GM12872 (cell line): ENCODE results near the gene SREBF1.

Experiments used
- CTCF ChIP-seq: IDR thresholded peaks from 3 replicates; pipeline ENCODE4 v1.5.1; 2011; ENCODE audit warnings: low read depth, mild to moderate bottlenecking, low read length, moderate library complexity; ENCODE audit not compliant: insufficient read depth

Gene SREBF1

GRCh38 chr17:17784657-17785267 lies 52.0 kb downstream of the SREBF1 start:
- peak; percentile 49; the same call in 2 of the 3 replicates for TF ChIP-seq CTCF

- no peak for TF ChIP-seq CTCF
Observed at GRCh38 chr17:17783825-17784656, 52.7 kb downstream of the SREBF1 start.

GRCh38 chr17:17783116-17783824 lies 53.5 kb downstream of the SREBF1 start:
- TF ChIP-seq CTCF = peak; percentile 33; the same call in 1 of the 3 replicates

- no peak for TF ChIP-seq CTCF
Observed at GRCh38 chr17:17782523-17783115, 54.2 kb downstream of the SREBF1 start.

GRCh38 chr17:17781591-17782496 lies 54.9 kb downstream of the SREBF1 start:
- no peak for TF ChIP-seq CTCF

GRCh38 chr17:17780922-17781590 lies 55.7 kb downstream of the SREBF1 start:
- no peak for TF ChIP-seq CTCF
